HepG2 (cell line): ENCODE measurements around the gene SYCP2L. TPM values are rescaled to one million over a fixed set of nuclear protein-coding genes. Genes with fewer than 3 reads are reported as not detected.
A peak's percentile ranks its signal among the peaks of the same experiment; 100 is the strongest.

Experiments used
- ATAC-seq: fragments of 200-7000 bp; cut with Tn5 transposase; 3 replicates; pipeline ENCODE4 v1.9.1; 2020; ENCODE audit warnings: mild to moderate bottlenecking, moderate library complexity
- BruUV-seq: library from RNA; stranded (reverse); fragments of 400-500 nt; replicated peaks from 2 replicates; lab custom pipeline; 2021; lab: Mats Ljungman, UMichigan
- CTCF ChIA-PET: fragments of 300-600 bp; formaldehyde crosslinking; extraction: SDS; loops from one replicate; lab custom pipeline; 2021; ENCODE audit warnings: low total read pairs, inconsistent platforms, low intra/inter-chr PET ratio; lab: Yijun Ruan, JAX
- POLR2A ChIA-PET: fragments of 350-600 bp; sonication (Branson Sonifier 250); formaldehyde crosslinking; loops from one replicate; lab custom pipeline; 2020; ENCODE audit warnings: antibody characterized with exemption, inconsistent platforms; lab: Yijun Ruan, JAX
- DNase-seq: peaks from one replicate; pipeline ENCODE4 v3.0.0-alpha.2; 2015; ENCODE audit warnings: low spot score
- FAIRE-seq: peaks from 3 replicates; lab custom pipeline; 2011; peaks lifted over from hg19 to GRCh38; lab: Jason Lieb, UNC
- H2AFZ ChIP-seq: one replicate; pipeline ENCODE4 v1.6.1; 2011; ENCODE audit warnings: low read length, inconsistent platforms
- H3K27ac ChIP-seq: fragments of 300-600 bp; 3 replicates; pipeline ENCODE4 v1.8.0; 2011; ENCODE audit warnings: mixed run types, mild to moderate bottlenecking, mixed read lengths, low read length, inconsistent platforms; ENCODE audit not compliant: insufficient read depth; ENCODE audit errors: extremely low read length
- H3K27me3 ChIP-seq, 2 experiments: fragments of 200-600 bp in 1 of 2; 2 replicates in 1 of 2; 3 replicates in 1 of 2; pipeline versions ENCODE4 v1.6.0 to v1.8.0; 2011; ENCODE audit warnings: low read length in 2 of 2, mild to moderate bottlenecking in 2 of 2, moderate library complexity in 2 of 2, inconsistent platforms in 1 of 2; ENCODE audit not compliant: insufficient read depth in 2 of 2, control insufficient read depth in 1 of 2
- H3K36me3 ChIP-seq, 2 experiments: fragments of 200-600 bp in 1 of 2; replicated peaks in 1 of 2; 2 replicates in 1 of 2; 3 replicates in 1 of 2; pipeline versions ENCODE4 v1.5.1 to v1.8.0; 2011; ENCODE audit warnings: low read length in 2 of 2, inconsistent platforms in 1 of 2; ENCODE audit not compliant: insufficient read depth in 2 of 2, control insufficient read depth in 1 of 2
- H3K4me1 ChIP-seq: 2 replicates; pipeline ENCODE4 v1.5.1; 2012; ENCODE audit warnings: low read length, inconsistent platforms; ENCODE audit not compliant: insufficient read depth
- H3K4me2 ChIP-seq: 2 replicates; pipeline ENCODE4 v1.6.0; 2011; ENCODE audit warnings: low read depth, low read length, inconsistent platforms
- H3K4me3 ChIP-seq, 3 experiments: fragments of 200-600 bp in 1 of 3; sonication (generic), shearing (Covaris generic) in 1 of 3; replicated peaks in 1 of 3; 2 replicates each; pipeline ENCODE4 v1.5.1; 2011 to 2016; ENCODE audit warnings: low read length in 3 of 3, inconsistent platforms in 2 of 3, low read depth in 2 of 3, mild to moderate bottlenecking in 2 of 3, control low read depth in 1 of 3, mixed read lengths in 1 of 3; ENCODE audit not compliant: insufficient read depth in 1 of 3
- H3K79me2 ChIP-seq: one replicate; pipeline ENCODE4 v1.6.1; 2011; ENCODE audit warnings: low read length, inconsistent platforms; ENCODE audit not compliant: insufficient read depth
- H3K9ac ChIP-seq: 2 replicates; pipeline ENCODE4 v1.6.0; 2011; ENCODE audit warnings: mild to moderate bottlenecking, low read depth, low read length, inconsistent platforms; ENCODE audit not compliant: insufficient read depth
- H3K9me3 ChIP-seq: 2 replicates; pipeline ENCODE4 v1.5.1; 2012; ENCODE audit warnings: mild to moderate bottlenecking, low read length
- H4K20me1 ChIP-seq: 2 replicates; pipeline ENCODE4 v1.6.0; 2011; ENCODE audit warnings: inconsistent platforms, mild to moderate bottlenecking, low read length, moderate library complexity; ENCODE audit not compliant: insufficient read depth
- MAF1 ChIP-seq: sonication (generic); formaldehyde crosslinking; IDR thresholded peaks from 2 replicates; pipeline ENCODE4 v1.5.0; 2020; ENCODE audit warnings: missing genetic modification reagents, borderline replicate concordance
- MAFF ChIP-seq: IDR thresholded peaks from 2 replicates; pipeline ENCODE4 v1.6.1; 2011; ENCODE audit warnings: low read depth, low read length, improper control_type of control experiment
- MAFK ChIP-seq, 2 experiments: IDR thresholded peaks in 1 of 2; conservative IDR thresholded peaks in 1 of 2; 2 replicates each; pipeline ENCODE4 v1.6.1; 2011; ENCODE audit warnings: improper control_type of control experiment in 2 of 2, low read length in 2 of 2
- NFRKB ChIP-seq: fragments of 450-650 bp; IDR thresholded peaks from 2 replicates; pipeline ENCODE4 v1.6.1; 2017
- NFYC ChIP-seq: IDR thresholded peaks from 2 replicates; pipeline ENCODE4 v1.6.1; 2016; ENCODE audit warnings: missing genetic modification reagents, missing compliant biosample characterization
- SNAI1 ChIP-seq: sonication (generic); formaldehyde crosslinking; IDR thresholded peaks from 2 replicates; pipeline ENCODE4 v1.5.0; 2020; ENCODE audit warnings: mild to moderate bottlenecking, missing genetic modification reagents, borderline replicate concordance
- TCF7L2 ChIP-seq: IDR thresholded peaks from 2 replicates; pipeline ENCODE4 v1.6.1; 2011; ENCODE audit warnings: mild to moderate bottlenecking, low read depth, low read length, moderate library complexity
- ZNF234 ChIP-seq: sonication (generic); formaldehyde crosslinking; conservative IDR thresholded peaks from 2 replicates; pipeline ENCODE4 v1.5.1; 2020; ENCODE audit warnings: mild to moderate bottlenecking, missing genetic modification reagents
- ZNF24 ChIP-seq: fragments of 450-650 bp; IDR thresholded peaks from 2 replicates; pipeline ENCODE4 v1.6.1; 2017; ENCODE audit warnings: antibody characterized with exemption, mild to moderate bottlenecking
- ZNF703 ChIP-seq: sonication (generic); formaldehyde crosslinking; IDR thresholded peaks from 2 replicates; pipeline ENCODE4 v1.5.1; 2020; ENCODE audit warnings: missing genetic modification reagents, mild to moderate bottlenecking, moderate library complexity, borderline replicate concordance
- ZNF790 ChIP-seq: sonication (generic); formaldehyde crosslinking; IDR thresholded peaks from 2 replicates; pipeline ENCODE4 v1.8.0; 2022; ENCODE audit warnings: missing genetic modification reagents, mild to moderate bottlenecking, borderline replicate concordance
- WGBS: methylation state at CpG from one replicate; pipeline ENCODE4 v1.1.6; 2017; ENCODE audit warnings: low lambda C conversion rate; 5-methylcytosine and 5-hydroxymethylcytosine counted together
- in situ Hi-C: cut with HindIII; loops from 2 replicates; pipeline ENCODE4 v1.10.0; 2017; ENCODE audit warnings: low pct_unique_long_range_greater_than_20kb; ENCODE audit not compliant: extremely low pct_ligation_motif_present
- intact Hi-C: fragments of 100-400 bp; cut with micrococcal nuclease; formaldehyde crosslinking; loops from one replicate; pipeline ENCODE4 v1.10.0; 2022; ENCODE audit not compliant: unreplicated experiment
- polyA plus RNA-seq, 8 experiments: library from polyadenylated mRNA; depleted of rRNA in 3 of 8; stranded (reverse) in 7 of 8; unstranded in 1 of 8; fragments of >200 nt; fragmentation: Illumina TruSeq in 4 of 8; extraction: Trizol in 4 of 8; gene quantifications; 2 replicates each; pipeline versions ENCODE4 v1.2.1 to v1.2.3, GENCODE V29; 2011 to 2016; ENCODE audit warnings: low read depth in 4 of 8, missing spikeins in 1 of 8, mixed read lengths in 1 of 8; ENCODE audit not compliant: insufficient read depth in 1 of 8
- total RNA-seq, 5 experiments: library from RNA; depleted of rRNA; stranded (reverse); fragments of >200 nt; fragmentation: Illumina TruSeq; extraction: Trizol; gene quantifications; 2 replicates each; pipeline ENCODE4 v1.2.3, GENCODE V29; 2016; ENCODE audit warnings: low read depth in 1 of 5

SYCP2L gene
- total and polyA plus RNA-seq, 2 of the 13 experiments (the other 11 are each of a cell fraction or from before 2014, with no cell fraction given): 0.22 to 0.54 TPM

DNA sequence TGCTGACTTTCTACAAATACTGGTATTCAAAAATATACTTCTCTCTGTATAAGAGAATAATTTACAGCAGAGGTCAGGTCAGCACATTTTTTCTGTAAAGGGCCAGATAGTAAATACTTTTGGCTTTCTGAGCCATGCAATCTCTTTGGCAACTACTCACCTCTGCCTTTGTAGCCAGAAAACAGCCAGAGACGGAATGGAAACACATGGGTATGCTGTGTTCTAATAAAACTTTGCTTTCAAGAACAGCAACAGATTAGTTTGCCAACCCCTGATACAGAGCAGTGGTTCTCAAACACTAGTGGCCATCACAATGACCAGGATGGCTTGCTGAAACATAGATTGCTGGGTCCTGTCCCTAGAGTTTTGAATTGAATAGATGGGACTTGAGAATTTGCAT is 46.3 kb downstream of the SYCP2L start:
- no peak overlapping the region for H3K4me3 ChIP-seq
- H2AFZ ChIP-seq: no peak overlapping the region
- no peak overlapping the region for H3K4me2 ChIP-seq
- BruUV-seq: no TSS peak
- H3K79me2 ChIP-seq: no peaks in the 10 kb centered on the region
- ChIA-PET POLR2A (no interaction called here), CTCF (no interaction called here)
- FAIRE-seq: no peak
- no peaks in the 10 kb centered on the region for H3K36me3 ChIP-seq
- no peaks in the 10 kb centered on the region for H4K20me1 ChIP-seq
- intact Hi-C loops (no loop called here), in situ Hi-C loops (no loop called here)
- no peaks in the 10 kb centered on the region for H3K9me3 ChIP-seq
- no peak for DNase-seq
- no peak for ATAC-seq
- H3K27me3 ChIP-seq: peaks cover 1 to 2% of the 10 kb centered on the region in 2 experiments; a peak in 1 of 5 replicates
- TF ChIP-seq NFRKB (no peak), ZNF703 (CRISPR knock-in tag) (no peak), ZNF24 (no peak), NFYC (CRISPR knock-in tag) (no peak), MAF1 (no peak), TCF7L2 (no peak), ZNF234 (CRISPR knock-in tag) (no peak), SNAI1 (CRISPR knock-in tag) (no peak)
- 31% methylated on average over 1 of the region's 1 CpG for WGBS
- no peak overlapping the region for H3K27ac ChIP-seq
- no peak overlapping the region for H3K9ac ChIP-seq
- no peaks in the 10 kb centered on the region for H3K4me1 ChIP-seq

GRCh38 chr6:10939840-10940239 is 53.0 kb downstream of the SYCP2L start:
- TF ChIP-seq ZNF790 (CRISPR knock-in tag): no peak
- peak; percentile 46 to 60 for TF ChIP-seq MAFK (conservative IDR thresholded peaks at IDR 0.05 in 1 of 2, IDR thresholded peaks at IDR 0.05 in 1 of 2; ENCODE audit: low read length in 2 of 2)
- TF ChIP-seq MAFF: peak; percentile 29; the same call in 1 of the 2 replicates
- Histone ChIP-seq H3K4me1 (no peaks in the 10 kb centered on the region), H3K27me3 (no peaks in the 10 kb centered on the region), H3K79me2 (no peaks in the 10 kb centered on the region), H3K9ac (no peak overlapping the region), H3K27ac (no peak overlapping the region), H3K4me2 (no peak overlapping the region), H3K4me3 (no peak overlapping the region), H4K20me1 (no peaks in the 10 kb centered on the region), H3K9me3 (no peaks in the 10 kb centered on the region), H3K36me3 (no peaks in the 10 kb centered on the region), H2AFZ (no peak overlapping the region)
- CTCF ChIA-PET: no interaction called here
- FAIRE-seq: no peak
- no peak for DNase-seq
- no peak for ATAC-seq
- POLR2A ChIA-PET: no interaction called here
- intact Hi-C loops: no loop called here
- no TSS peak for BruUV-seq
- in situ Hi-C loops: no loop called here
- 45% methylated on average over 2 of the region's 2 CpGs for WGBS
